WTC11 (cell line): ENCODE measurements around the gene MYOZ2. TPM values are rescaled to one million over a fixed set of nuclear protein-coding genes. Genes with fewer than 3 reads are reported as not detected.
A peak's percentile ranks its signal among the peaks of the same experiment; 100 is the strongest.

Experiments used
- ATAC-seq: fragments of 200-7000 bp; cut with Tn5 transposase; 2 replicates; pipeline ENCODE4 v1.10.0; 2021; ENCODE audit warnings: mild to moderate bottlenecking, moderate library complexity
- CTCF ChIA-PET: fragments of 300-600 bp; sonication (Branson Sonifier 250); formaldehyde crosslinking; loops from one replicate; lab custom pipeline; 2021; ENCODE audit warnings: antibody characterized with exemption; lab: Charles Lee
- POLR2A ChIA-PET: fragments of 350-600 bp; sonication (Branson Sonifier 250); formaldehyde crosslinking; loops from one replicate; lab custom pipeline; 2021; ENCODE audit warnings: antibody characterized with exemption; lab: Charles Lee
- DNase-seq: peaks from one replicate; pipeline ENCODE4 v3.0.0; 2021; ENCODE audit warnings: low spot score
- H3K27ac Mint-ChIP-seq: 2 replicates; pipeline ENCODE4 v1.8.0; 2021; ENCODE audit warnings: mixed read lengths
- H3K27me3 Mint-ChIP-seq: 2 replicates; pipeline ENCODE4 v1.8.0; 2021; ENCODE audit warnings: low read depth, mild to moderate bottlenecking, moderate library complexity, mixed read lengths
- H3K36me3 Mint-ChIP-seq: 2 replicates; pipeline ENCODE4 v1.8.0; 2021; ENCODE audit warnings: mixed read lengths
- H3K4me1 Mint-ChIP-seq: 2 replicates; pipeline ENCODE4 v1.8.0; 2022; ENCODE audit warnings: mixed read lengths
- H3K4me3 Mint-ChIP-seq: 2 replicates; pipeline ENCODE4 v1.8.0; 2021; ENCODE audit warnings: mild to moderate bottlenecking, moderate library complexity, mixed read lengths
- H3K9me3 Mint-ChIP-seq: 2 replicates; pipeline ENCODE4 v1.8.0; 2021; ENCODE audit warnings: mixed read lengths
- CREB1 ChIP-seq: sonication (generic); formaldehyde crosslinking; IDR thresholded peaks from 2 replicates; pipeline ENCODE4 v1.8.0; 2023; ENCODE audit warnings: mild to moderate bottlenecking, missing genetic modification reagents
- ELF4 ChIP-seq: sonication (generic); formaldehyde crosslinking; IDR thresholded peaks from 2 replicates; pipeline ENCODE4 v1.8.1; 2022; ENCODE audit warnings: low read depth, mild to moderate bottlenecking, moderate library complexity, missing genetic modification reagents
- FOXP1 ChIP-seq: sonication (generic); formaldehyde crosslinking; IDR thresholded peaks from 2 replicates; pipeline ENCODE4 v1.8.0; 2022; ENCODE audit warnings: missing genetic modification reagents, mild to moderate bottlenecking, moderate library complexity, borderline replicate concordance
- GRHL2 ChIP-seq: fragments of 250-450 bp; sonication (Bioruptor Pico); IDR thresholded peaks from 2 replicates; pipeline ENCODE4 v1.8.0; 2022; ENCODE audit warnings: mild to moderate bottlenecking, moderate library complexity; ENCODE audit not compliant: insufficient replicate concordance, severe bottlenecking
- HMGA2 ChIP-seq: fragments of 250-450 bp; sonication (Bioruptor Pico); IDR thresholded peaks from 2 replicates; pipeline ENCODE4 v1.4.0; 2021; ENCODE audit warnings: mild to moderate bottlenecking, moderate library complexity
- KAT7 ChIP-seq: sonication (generic); formaldehyde crosslinking; IDR thresholded peaks from 2 replicates; pipeline ENCODE4 v1.8.1; 2023; ENCODE audit warnings: missing genetic modification reagents, mild to moderate bottlenecking, borderline replicate concordance
- RELA ChIP-seq: sonication (generic); formaldehyde crosslinking; IDR thresholded peaks from 2 replicates; pipeline ENCODE4 v1.8.1; 2022; ENCODE audit warnings: missing genetic modification reagents, mild to moderate bottlenecking, borderline replicate concordance
- ZNF396 ChIP-seq: fragments of 250-450 bp; sonication (Bioruptor Pico); IDR thresholded peaks from 2 replicates; pipeline ENCODE4 v1.8.0; 2021; ENCODE audit warnings: mild to moderate bottlenecking, moderate library complexity, borderline replicate concordance
- ZNF423 ChIP-seq: fragments of 250-450 bp; sonication (Bioruptor Pico); IDR thresholded peaks from 2 replicates; pipeline ENCODE4 v2.1.2; 2022; ENCODE audit warnings: mild to moderate bottlenecking, moderate library complexity
- total RNA-seq: library from RNA; stranded (reverse); gene quantifications from 3 replicates; pipeline ENCODE4 v1.2.3, GENCODE V29; 2021
- TF ChIP-seq, protein P1 (sequence below): sonication (generic); formaldehyde crosslinking; IDR thresholded peaks from 2 replicates; pipeline ENCODE4 v1.8.1; 2023; ENCODE audit warnings: mild to moderate bottlenecking, missing genetic modification reagents, borderline replicate concordance
- TF ChIP-seq, protein P2 (sequence below): sonication (generic); formaldehyde crosslinking; conservative IDR thresholded peaks from 2 replicates; pipeline ENCODE4 v1.8.1; 2023; ENCODE audit warnings: mild to moderate bottlenecking, low read depth, missing genetic modification reagents, moderate library complexity
- TF ChIP-seq, protein P3 (sequence below): sonication (generic); formaldehyde crosslinking; IDR thresholded peaks from 2 replicates; pipeline ENCODE4 v1.8.0; 2022; ENCODE audit warnings: mild to moderate bottlenecking, missing genetic modification reagents
- TF ChIP-seq, protein P4 (sequence below): sonication (generic); formaldehyde crosslinking; IDR thresholded peaks from 2 replicates; pipeline ENCODE4 v1.8.1; 2023; ENCODE audit warnings: mild to moderate bottlenecking, missing genetic modification reagents, moderate library complexity
- TF ChIP-seq, protein P5 (sequence below): fragments of 200-600 bp; IDR thresholded peaks from 2 replicates; pipeline ENCODE4 v1.8.0; 2022; ENCODE audit warnings: antibody characterized with exemption
- TF ChIP-seq, protein P6 (sequence below): sonication (generic); formaldehyde crosslinking; IDR thresholded peaks from 2 replicates; pipeline ENCODE4 v1.8.1; 2023; ENCODE audit warnings: mild to moderate bottlenecking, missing genetic modification reagents, moderate library complexity
- TF ChIP-seq, protein P7 (sequence below): sonication (generic); formaldehyde crosslinking; conservative IDR thresholded peaks from 2 replicates; pipeline ENCODE4 v1.8.1; 2022; ENCODE audit warnings: mild to moderate bottlenecking, missing genetic modification reagents
- TF ChIP-seq, protein P8 (sequence below): sonication (generic); formaldehyde crosslinking; IDR thresholded peaks from 2 replicates; pipeline ENCODE4 v1.8.0; 2022; ENCODE audit warnings: mild to moderate bottlenecking, missing genetic modification reagents

Gene MYOZ2
- total RNA-seq, 1 experiment from 2014 or later = not detected

DNA sequence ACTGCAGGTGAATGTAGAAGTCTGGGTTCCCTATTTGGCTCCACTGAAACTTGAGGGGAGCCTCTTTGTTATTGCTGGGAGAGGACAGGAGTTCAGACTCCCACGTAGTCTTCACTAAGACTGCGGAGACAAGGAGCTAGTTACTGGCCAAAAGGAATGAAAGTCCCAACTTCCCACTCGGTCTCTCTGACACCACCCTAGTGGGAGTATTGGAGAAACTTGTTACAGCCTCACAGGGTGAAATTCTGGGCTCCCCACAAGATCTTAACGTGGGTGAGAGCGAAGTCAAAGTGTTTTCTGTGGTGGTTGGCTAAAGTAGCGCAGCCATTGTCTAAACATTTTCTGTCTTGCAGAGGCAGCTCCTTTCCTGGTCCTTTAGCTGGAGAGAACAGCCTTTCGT, 13.5 kb downstream of the MYOZ2 start:
- H3K36me3 Mint-ChIP-seq = no peaks in the 10 kb centered on the region
- no peaks in the 10 kb centered on the region for H3K27me3 Mint-ChIP-seq
- no peak overlapping the region for H3K4me3 Mint-ChIP-seq
- no peak for DNase-seq
- H3K27ac Mint-ChIP-seq = no peak overlapping the region
- ChIA-PET POLR2A (no interaction called here), CTCF (interaction anchor here (0.5 kb wide), 1 partner anchor 180 kb away, joined by 3 read pairs; no protein-coding TSS in a partner anchor)
- ATAC-seq = peak; percentile 34; the same call in 1 of the 2 replicates
- TF ChIP-seq, protein P1, sequence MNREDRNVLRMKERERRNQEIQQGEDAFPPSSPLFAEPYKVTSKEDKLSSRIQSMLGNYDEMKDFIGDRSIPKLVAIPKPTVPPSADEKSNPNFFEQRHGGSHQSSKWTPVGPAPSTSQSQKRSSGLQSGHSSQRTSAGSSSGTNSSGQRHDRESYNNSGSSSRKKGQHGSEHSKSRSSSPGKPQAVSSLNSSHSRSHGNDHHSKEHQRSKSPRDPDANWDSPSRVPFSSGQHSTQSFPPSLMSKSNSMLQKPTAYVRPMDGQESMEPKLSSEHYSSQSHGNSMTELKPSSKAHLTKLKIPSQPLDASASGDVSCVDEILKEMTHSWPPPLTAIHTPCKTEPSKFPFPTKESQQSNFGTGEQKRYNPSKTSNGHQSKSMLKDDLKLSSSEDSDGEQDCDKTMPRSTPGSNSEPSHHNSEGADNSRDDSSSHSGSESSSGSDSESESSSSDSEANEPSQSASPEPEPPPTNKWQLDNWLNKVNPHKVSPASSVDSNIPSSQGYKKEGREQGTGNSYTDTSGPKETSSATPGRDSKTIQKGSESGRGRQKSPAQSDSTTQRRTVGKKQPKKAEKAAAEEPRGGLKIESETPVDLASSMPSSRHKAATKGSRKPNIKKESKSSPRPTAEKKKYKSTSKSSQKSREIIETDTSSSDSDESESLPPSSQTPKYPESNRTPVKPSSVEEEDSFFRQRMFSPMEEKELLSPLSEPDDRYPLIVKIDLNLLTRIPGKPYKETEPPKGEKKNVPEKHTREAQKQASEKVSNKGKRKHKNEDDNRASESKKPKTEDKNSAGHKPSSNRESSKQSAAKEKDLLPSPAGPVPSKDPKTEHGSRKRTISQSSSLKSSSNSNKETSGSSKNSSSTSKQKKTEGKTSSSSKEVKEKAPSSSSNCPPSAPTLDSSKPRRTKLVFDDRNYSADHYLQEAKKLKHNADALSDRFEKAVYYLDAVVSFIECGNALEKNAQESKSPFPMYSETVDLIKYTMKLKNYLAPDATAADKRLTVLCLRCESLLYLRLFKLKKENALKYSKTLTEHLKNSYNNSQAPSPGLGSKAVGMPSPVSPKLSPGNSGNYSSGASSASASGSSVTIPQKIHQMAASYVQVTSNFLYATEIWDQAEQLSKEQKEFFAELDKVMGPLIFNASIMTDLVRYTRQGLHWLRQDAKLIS = no peak
- TF ChIP-seq GRHL2 (CRISPR knock-in tag) (no peak), ELF4 (CRISPR knock-in tag) (no peak), ZNF423 (CRISPR knock-in tag) (no peak), RELA (CRISPR knock-in tag) (no peak), ZNF396 (CRISPR knock-in tag) (no peak), CREB1 (CRISPR knock-in tag) (no peak), FOXP1 (CRISPR knock-in tag) (no peak), HMGA2 (CRISPR knock-in tag) (no peak), KAT7 (CRISPR knock-in tag) (no peak)
- TF ChIP-seq, protein P2, sequence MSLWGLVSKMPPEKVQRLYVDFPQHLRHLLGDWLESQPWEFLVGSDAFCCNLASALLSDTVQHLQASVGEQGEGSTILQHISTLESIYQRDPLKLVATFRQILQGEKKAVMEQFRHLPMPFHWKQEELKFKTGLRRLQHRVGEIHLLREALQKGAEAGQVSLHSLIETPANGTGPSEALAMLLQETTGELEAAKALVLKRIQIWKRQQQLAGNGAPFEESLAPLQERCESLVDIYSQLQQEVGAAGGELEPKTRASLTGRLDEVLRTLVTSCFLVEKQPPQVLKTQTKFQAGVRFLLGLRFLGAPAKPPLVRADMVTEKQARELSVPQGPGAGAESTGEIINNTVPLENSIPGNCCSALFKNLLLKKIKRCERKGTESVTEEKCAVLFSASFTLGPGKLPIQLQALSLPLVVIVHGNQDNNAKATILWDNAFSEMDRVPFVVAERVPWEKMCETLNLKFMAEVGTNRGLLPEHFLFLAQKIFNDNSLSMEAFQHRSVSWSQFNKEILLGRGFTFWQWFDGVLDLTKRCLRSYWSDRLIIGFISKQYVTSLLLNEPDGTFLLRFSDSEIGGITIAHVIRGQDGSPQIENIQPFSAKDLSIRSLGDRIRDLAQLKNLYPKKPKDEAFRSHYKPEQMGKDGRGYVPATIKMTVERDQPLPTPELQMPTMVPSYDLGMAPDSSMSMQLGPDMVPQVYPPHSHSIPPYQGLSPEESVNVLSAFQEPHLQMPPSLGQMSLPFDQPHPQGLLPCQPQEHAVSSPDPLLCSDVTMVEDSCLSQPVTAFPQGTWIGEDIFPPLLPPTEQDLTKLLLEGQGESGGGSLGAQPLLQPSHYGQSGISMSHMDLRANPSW (CRISPR knock-in tag) = no peak
- TF ChIP-seq, protein P3, sequence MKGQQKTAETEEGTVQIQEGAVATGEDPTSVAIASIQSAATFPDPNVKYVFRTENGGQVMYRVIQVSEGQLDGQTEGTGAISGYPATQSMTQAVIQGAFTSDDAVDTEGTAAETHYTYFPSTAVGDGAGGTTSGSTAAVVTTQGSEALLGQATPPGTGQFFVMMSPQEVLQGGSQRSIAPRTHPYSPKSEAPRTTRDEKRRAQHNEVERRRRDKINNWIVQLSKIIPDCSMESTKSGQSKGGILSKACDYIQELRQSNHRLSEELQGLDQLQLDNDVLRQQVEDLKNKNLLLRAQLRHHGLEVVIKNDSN (CRISPR knock-in tag) = no peak
- TF ChIP-seq, protein P4, sequence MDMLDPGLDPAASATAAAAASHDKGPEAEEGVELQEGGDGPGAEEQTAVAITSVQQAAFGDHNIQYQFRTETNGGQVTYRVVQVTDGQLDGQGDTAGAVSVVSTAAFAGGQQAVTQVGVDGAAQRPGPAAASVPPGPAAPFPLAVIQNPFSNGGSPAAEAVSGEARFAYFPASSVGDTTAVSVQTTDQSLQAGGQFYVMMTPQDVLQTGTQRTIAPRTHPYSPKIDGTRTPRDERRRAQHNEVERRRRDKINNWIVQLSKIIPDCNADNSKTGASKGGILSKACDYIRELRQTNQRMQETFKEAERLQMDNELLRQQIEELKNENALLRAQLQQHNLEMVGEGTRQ = no peak
- TF ChIP-seq, protein P5, sequence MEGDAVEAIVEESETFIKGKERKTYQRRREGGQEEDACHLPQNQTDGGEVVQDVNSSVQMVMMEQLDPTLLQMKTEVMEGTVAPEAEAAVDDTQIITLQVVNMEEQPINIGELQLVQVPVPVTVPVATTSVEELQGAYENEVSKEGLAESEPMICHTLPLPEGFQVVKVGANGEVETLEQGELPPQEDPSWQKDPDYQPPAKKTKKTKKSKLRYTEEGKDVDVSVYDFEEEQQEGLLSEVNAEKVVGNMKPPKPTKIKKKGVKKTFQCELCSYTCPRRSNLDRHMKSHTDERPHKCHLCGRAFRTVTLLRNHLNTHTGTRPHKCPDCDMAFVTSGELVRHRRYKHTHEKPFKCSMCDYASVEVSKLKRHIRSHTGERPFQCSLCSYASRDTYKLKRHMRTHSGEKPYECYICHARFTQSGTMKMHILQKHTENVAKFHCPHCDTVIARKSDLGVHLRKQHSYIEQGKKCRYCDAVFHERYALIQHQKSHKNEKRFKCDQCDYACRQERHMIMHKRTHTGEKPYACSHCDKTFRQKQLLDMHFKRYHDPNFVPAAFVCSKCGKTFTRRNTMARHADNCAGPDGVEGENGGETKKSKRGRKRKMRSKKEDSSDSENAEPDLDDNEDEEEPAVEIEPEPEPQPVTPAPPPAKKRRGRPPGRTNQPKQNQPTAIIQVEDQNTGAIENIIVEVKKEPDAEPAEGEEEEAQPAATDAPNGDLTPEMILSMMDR = no peak
- TF ChIP-seq, protein P6, sequence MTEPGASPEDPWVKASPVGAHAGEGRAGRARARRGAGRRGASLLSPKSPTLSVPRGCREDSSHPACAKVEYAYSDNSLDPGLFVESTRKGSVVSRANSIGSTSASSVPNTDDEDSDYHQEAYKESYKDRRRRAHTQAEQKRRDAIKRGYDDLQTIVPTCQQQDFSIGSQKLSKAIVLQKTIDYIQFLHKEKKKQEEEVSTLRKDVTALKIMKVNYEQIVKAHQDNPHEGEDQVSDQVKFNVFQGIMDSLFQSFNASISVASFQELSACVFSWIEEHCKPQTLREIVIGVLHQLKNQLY (CRISPR knock-in tag) = no peak
- TF ChIP-seq, protein P7, sequence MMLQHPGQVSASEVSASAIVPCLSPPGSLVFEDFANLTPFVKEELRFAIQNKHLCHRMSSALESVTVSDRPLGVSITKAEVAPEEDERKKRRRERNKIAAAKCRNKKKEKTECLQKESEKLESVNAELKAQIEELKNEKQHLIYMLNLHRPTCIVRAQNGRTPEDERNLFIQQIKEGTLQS = no peak
- TF ChIP-seq, protein P8, sequence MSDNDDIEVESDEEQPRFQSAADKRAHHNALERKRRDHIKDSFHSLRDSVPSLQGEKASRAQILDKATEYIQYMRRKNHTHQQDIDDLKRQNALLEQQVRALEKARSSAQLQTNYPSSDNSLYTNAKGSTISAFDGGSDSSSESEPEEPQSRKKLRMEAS (CRISPR knock-in tag) = no peak
- no peaks in the 10 kb centered on the region for H3K9me3 Mint-ChIP-seq
- no peaks in the 10 kb centered on the region for H3K4me1 Mint-ChIP-seq
